Measurements from ENCODE around the gene DDX18.

DNA sequence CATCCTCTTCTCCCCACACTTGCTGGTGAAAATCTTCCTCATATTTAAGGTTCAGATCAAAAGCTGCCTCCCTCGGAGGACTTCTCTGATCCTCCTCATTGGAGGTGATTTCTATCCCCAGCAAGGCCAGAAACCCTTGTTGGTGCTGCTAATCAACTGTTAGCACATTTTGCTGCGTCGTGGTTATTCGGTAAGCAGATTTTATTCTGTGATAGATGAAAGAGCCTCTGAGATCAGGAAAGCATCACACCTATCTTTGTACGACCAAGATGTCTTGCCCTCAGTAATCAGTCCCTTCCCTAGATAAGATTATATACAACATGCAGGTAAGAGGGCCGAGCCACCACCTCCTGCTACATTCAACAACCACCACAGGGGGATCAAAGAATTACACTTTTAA is 40.1 kb downstream of the DDX18 start:
- no peak for TF ChIP-seq POLR2A (IDR thresholded peaks at IDR 0.05)
- TF ChIP-seq, protein P1, sequence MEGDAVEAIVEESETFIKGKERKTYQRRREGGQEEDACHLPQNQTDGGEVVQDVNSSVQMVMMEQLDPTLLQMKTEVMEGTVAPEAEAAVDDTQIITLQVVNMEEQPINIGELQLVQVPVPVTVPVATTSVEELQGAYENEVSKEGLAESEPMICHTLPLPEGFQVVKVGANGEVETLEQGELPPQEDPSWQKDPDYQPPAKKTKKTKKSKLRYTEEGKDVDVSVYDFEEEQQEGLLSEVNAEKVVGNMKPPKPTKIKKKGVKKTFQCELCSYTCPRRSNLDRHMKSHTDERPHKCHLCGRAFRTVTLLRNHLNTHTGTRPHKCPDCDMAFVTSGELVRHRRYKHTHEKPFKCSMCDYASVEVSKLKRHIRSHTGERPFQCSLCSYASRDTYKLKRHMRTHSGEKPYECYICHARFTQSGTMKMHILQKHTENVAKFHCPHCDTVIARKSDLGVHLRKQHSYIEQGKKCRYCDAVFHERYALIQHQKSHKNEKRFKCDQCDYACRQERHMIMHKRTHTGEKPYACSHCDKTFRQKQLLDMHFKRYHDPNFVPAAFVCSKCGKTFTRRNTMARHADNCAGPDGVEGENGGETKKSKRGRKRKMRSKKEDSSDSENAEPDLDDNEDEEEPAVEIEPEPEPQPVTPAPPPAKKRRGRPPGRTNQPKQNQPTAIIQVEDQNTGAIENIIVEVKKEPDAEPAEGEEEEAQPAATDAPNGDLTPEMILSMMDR (IDR thresholded peaks at IDR 0.05), result no peak
